GM12874 (cell line): ENCODE measurements around the gene GRIN2A.

ENCODE experiments used
- TF ChIP-seq, protein P1 (sequence below): IDR thresholded peaks from 2 replicates; pipeline ENCODE4 v1.5.1; 2011; ENCODE audit warnings: low read depth, mild to moderate bottlenecking, control low read depth, low read length, moderate library complexity; ENCODE audit not compliant: insufficient read depth

GRIN2A gene

DNA sequence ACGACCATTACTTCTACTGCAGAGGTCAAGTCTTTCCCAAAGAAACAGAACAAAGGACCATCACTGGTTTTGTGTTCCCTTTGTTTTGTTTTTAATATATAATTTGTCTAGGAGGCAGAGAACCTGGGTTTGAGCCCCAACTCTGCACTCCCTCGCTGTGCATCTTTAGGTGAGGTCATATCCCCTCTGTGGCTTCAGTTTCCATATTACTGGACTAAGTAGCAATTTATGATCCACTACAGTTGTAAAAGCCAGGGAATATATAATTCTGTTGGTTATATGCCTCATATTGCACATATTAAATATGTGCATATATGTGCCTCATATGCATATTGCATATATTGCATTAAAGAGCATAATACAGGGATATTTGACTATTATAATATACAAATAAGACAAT lies 392.0 kb downstream of the GRIN2A start:
- TF ChIP-seq, protein P1, sequence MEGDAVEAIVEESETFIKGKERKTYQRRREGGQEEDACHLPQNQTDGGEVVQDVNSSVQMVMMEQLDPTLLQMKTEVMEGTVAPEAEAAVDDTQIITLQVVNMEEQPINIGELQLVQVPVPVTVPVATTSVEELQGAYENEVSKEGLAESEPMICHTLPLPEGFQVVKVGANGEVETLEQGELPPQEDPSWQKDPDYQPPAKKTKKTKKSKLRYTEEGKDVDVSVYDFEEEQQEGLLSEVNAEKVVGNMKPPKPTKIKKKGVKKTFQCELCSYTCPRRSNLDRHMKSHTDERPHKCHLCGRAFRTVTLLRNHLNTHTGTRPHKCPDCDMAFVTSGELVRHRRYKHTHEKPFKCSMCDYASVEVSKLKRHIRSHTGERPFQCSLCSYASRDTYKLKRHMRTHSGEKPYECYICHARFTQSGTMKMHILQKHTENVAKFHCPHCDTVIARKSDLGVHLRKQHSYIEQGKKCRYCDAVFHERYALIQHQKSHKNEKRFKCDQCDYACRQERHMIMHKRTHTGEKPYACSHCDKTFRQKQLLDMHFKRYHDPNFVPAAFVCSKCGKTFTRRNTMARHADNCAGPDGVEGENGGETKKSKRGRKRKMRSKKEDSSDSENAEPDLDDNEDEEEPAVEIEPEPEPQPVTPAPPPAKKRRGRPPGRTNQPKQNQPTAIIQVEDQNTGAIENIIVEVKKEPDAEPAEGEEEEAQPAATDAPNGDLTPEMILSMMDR = no peak

DNA sequence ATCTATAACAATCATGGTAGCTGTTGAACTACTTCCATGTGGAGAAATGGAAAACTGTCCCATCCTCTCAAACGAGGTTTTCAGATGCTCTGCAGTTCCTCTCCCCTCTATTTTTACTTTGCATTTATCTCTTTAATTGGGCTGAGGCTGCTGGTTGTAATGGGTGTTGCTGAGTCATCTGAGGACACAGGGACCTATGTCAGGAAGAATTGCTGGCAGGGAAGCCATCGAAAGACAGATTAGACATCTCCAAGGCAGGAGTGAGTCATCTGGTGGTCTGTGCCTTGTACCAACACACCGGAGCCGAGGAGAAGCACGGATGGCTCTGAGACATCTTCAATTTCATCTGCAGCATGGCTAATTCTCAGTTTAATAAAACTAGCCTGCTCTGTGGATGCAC lies 394.5 kb downstream of the GRIN2A start:
- TF ChIP-seq, protein P1 = no peak

DNA sequence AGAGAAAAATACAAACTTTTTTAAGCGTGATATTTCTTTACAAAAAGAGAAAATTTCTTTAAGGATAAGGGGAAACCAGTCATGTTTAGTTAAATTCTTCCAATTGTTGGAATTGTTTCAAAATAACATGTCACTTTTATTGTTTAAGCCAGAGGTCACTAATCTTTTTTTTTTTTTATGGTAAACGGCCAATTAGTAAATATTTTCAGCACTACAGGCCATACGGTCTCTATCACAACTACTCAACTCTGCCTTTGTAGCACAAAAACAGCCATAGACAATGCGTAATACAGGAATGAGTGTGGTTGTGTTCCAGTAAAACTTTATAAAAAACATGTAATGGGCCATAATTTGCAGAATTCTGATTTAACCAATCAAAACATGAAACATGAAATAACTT lies 401.4 kb downstream of the GRIN2A start:
- TF ChIP-seq, protein P1 = no peak

DNA sequence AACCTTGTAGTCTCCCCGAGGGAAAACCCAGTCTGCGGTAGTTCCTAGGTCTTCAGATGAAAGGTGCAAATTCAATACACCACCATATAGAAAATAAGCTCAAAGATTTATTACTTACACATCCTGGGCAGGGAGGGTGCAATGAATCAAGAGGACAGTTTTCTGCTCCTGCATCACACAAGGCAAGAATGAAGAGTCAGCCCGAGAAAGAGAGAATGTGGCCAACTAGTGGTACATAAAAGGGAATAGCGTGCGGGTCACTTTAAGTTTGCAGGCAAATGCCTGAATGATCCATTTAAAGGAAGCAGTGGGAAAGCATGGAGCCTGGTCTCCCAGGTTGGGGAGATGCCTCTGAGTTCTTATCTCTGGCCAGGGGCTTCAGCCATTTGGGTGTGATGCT lies 403.4 kb downstream of the GRIN2A start:
- TF ChIP-seq, protein P1 = no peak

DNA sequence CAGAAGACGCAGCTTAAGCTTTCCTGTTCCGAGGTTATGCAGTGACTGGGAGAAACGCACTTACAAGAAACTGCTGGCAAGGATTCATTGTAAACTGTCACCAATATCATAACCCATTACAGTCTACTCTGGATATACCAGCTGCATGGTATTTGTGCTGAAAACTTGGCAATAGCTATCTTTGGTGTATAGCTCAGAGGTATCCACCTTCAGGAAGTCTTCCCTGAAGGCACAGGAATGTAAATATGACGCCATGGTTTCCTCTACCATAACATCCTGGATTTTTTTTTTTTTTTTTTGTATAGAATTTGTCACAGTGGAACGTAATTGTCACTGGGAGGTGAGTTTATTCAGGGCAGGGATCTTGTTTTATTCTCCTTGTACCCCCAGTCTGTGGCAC lies 406.2 kb downstream of the GRIN2A start:
- TF ChIP-seq, protein P1 = no peak

DNA sequence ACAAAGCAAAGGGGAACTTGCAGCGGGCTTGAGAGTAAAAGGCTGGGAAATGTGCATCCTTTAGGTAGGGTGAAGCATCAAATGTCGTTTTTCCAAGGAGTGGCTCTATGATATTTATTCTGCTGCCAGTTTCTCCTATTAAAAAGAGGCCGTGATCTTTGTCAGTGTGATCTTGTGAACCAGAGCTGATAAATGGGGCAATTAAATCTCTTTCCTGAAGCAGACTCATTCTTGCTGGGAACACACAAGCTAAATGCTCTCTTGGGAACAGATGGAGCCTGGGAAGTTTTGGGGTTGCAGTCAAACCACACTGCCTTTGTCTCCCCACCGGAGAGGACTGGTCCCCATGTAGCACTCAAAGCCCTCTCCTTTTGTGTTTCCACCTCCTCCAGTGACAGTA lies 408.9 kb downstream of the GRIN2A start:
- TF ChIP-seq, protein P1 = no peak

DNA sequence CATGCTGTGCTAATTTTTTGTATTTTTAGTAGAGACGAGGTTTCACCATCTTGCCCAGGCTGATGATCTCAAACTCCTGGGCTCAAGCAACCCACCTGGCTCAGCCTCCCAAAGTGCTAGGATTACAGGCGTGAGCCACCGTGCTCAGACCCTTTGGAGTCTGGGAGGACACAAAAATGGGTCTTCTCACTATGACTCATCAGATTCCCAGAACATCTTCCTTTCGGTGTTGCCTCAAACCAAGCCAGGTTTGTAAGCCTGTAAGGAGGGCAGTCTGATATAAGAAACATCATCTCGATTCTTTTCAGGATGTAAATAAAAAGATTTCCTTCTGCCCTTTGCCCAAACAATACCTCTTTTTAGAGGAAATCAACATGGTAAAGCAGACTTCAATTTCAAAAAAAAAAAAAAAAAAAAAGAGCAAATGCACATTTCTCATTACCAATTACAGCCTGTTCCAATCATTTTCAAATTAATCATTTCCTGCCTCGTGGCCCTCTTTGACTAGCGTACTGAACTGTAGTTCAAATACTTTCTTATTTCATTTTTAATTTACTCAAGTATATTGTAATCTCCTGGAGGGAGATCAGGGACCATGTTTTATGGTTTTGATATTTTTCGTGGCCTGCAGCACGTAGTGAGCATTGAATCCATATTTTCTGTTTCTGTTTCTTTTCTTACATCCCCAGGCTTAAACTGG lies 409.6 kb downstream of the GRIN2A start:
- TF ChIP-seq, protein P1 = no peak
